HFFc6 (cell line): ENCODE measurements around the gene SLC26A11. TPM values are rescaled to one million over a fixed set of nuclear protein-coding genes. Genes with fewer than 3 reads are reported as not detected.
A peak's percentile ranks its signal among the peaks of the same experiment; 100 is the strongest.

ENCODE experiments used
- DNase-seq: peaks from one replicate; pipeline ENCODE4 v3.0.0-alpha.2; 2018
- H3K27ac Mint-ChIP-seq: 2 replicates; pipeline ENCODE4 v1.8.0; 2020; ENCODE audit warnings: mild to moderate bottlenecking, mixed read lengths
- H3K27me3 Mint-ChIP-seq: 2 replicates; pipeline ENCODE4 v1.8.0; 2021; ENCODE audit warnings: mild to moderate bottlenecking, moderate library complexity, mixed read lengths; ENCODE audit not compliant: insufficient read depth
- H3K36me3 Mint-ChIP-seq: 2 replicates; pipeline ENCODE4 v1.8.0; 2021; ENCODE audit warnings: low read depth, mixed read lengths
- H3K4me1 Mint-ChIP-seq: 2 replicates; pipeline ENCODE4 v1.8.0; 2020; ENCODE audit warnings: low read depth, mixed read lengths
- H3K4me3 Mint-ChIP-seq: 2 replicates; pipeline ENCODE4 v1.8.0; 2020; ENCODE audit warnings: mild to moderate bottlenecking, moderate library complexity, mixed read lengths
- H3K9me3 Mint-ChIP-seq: 2 replicates; pipeline ENCODE4 v1.8.0; 2020; ENCODE audit warnings: mild to moderate bottlenecking, mixed read lengths
- CTCF ChIP-seq: fragments of 200-600 bp; sonication (generic); IDR thresholded peaks from 2 replicates; pipeline ENCODE4 v1.5.0; 2021; ENCODE audit warnings: antibody characterized with exemption, mild to moderate bottlenecking
- total RNA-seq, 6 experiments: library from RNA; stranded (reverse); fragmentation: NEBNext Ultra II Directional; extraction: Animal tissue kit (Norgen Biotek cat#: 25700); gene quantifications; 2 replicates in 1 of 6; 3 replicates in 5 of 6; pipeline ENCODE4 v1.2.3, GENCODE V29; 2021

Gene SLC26A11
- total RNA-seq, 6 experiments from 2014 or later = 11.4 to 13.6 (median 12.5) TPM

- TF ChIP-seq CTCF = no peak
- Mint-ChIP-seq H3K27me3 (no peaks in the 10 kb centered on the region; the same call in none of the 2 replicates), H3K4me3 (peak overlapping the region; percentile 94), H3K9me3 (no peaks in the 10 kb centered on the region), H3K36me3 (peaks cover 17% of the 10 kb centered on the region), H3K4me1 (peaks cover 13% of the 10 kb centered on the region), H3K27ac (peak overlapping the region; percentile 77)
- DNase-seq = peak; percentile 71
Observed at GRCh38 chr17:80219013-80219762, 1.0 kb upstream of the SLC26A11 start.

GRCh38 chr17:80219763-80220053 is 519 bp upstream of the SLC26A11 start:
- H3K27ac Mint-ChIP-seq = peak overlapping the region; percentile 77
- TF ChIP-seq CTCF = no peak
- H3K27me3 Mint-ChIP-seq = no peaks in the 10 kb centered on the region; the same call in none of the 2 replicates
- no peak for DNase-seq
- H3K36me3 Mint-ChIP-seq = peaks cover 17% of the 10 kb centered on the region
- H3K4me1 Mint-ChIP-seq = peaks cover 13% of the 10 kb centered on the region
- no peaks in the 10 kb centered on the region for H3K9me3 Mint-ChIP-seq
- peak overlapping the region; percentile 94 for H3K4me3 Mint-ChIP-seq

- DNase-seq = no peak
- Mint-ChIP-seq H3K9me3 (no peaks in the 10 kb centered on the region), H3K4me1 (peaks cover 13% of the 10 kb centered on the region), H3K36me3 (peaks cover 15% of the 10 kb centered on the region), H3K27me3 (no peaks in the 10 kb centered on the region; the same call in none of the 2 replicates), H3K4me3 (peak overlapping the region; percentile 82), H3K27ac (no peak overlapping the region)
- TF ChIP-seq CTCF = no peak
Observed at GRCh38 chr17:80220736-80221215, 549 bp downstream of the SLC26A11 start.

- DNase-seq = no peak
- no peak for TF ChIP-seq CTCF
- H3K9me3 Mint-ChIP-seq = no peaks in the 10 kb centered on the region
Observed at GRCh38 chr17:80221351-80222105, 1.3 kb downstream of the SLC26A11 start.

GRCh38 chr17:80222376-80223141 is 2.3 kb downstream of the SLC26A11 start:
- Mint-ChIP-seq H3K4me1 (peaks cover 13% of the 10 kb centered on the region), H3K9me3 (no peaks in the 10 kb centered on the region), H3K27ac (no peak overlapping the region), H3K4me3 (no peak overlapping the region), H3K27me3 (no peaks in the 10 kb centered on the region; the same call in none of the 2 replicates), H3K36me3 (peaks cover 2% of the 10 kb centered on the region; the same call in 1 of the 2 replicates)
- DNase-seq = no peak
- no peak for TF ChIP-seq CTCF

More at GRCh38 chr17:80221351-80222105, 1.3 kb downstream of the SLC26A11 start:
- no peaks in the 10 kb centered on the region; the same call in none of the 2 replicates for H3K27me3 Mint-ChIP-seq
- no peak overlapping the region for H3K27ac Mint-ChIP-seq
- H3K36me3 Mint-ChIP-seq = peaks cover 7% of the 10 kb centered on the region; the same call in 1 of the 2 replicates
- peaks cover 13% of the 10 kb centered on the region for H3K4me1 Mint-ChIP-seq
- H3K4me3 Mint-ChIP-seq = peak overlapping the region; percentile 82
